ENCODE measurements around the gene FHL3.

Gene FHL3

GRCh38 chr1:38014171-38014570 is 8.9 kb upstream of the FHL3 start:
- in situ Hi-C loops (cut with MboI; ENCODE audit: low pct_unique_long_range_greater_than_20kb, low sequenced_read_pairs, unreplicated experiment), result no loop called here
- no peak for DNase-seq (ENCODE audit: low spot score)
- no peak for TF ChIP-seq CTCF (IDR thresholded peaks at IDR 0.05; ENCODE audit: extremely low read depth, insufficient read depth, missing control alignments)

GRCh38 chr1:38013227-38013622 is 7.9 kb upstream of the FHL3 start:
- no peak for TF ChIP-seq CTCF (IDR thresholded peaks at IDR 0.05; ENCODE audit: extremely low read depth, insufficient read depth, missing control alignments)
- in situ Hi-C loops (cut with MboI; ENCODE audit: low pct_unique_long_range_greater_than_20kb, low sequenced_read_pairs, unreplicated experiment), result no loop called here
- DNase-seq (ENCODE audit: low spot score), result no peak

GRCh38 chr1:38012363-38013226 is 7.3 kb upstream of the FHL3 start, which contains the start of gene UTP11:
Gene UTP11, plus strand, starts transcription at chr1:38012734. Its CDS starts 69 bp downstream, at chr1:38012803.
- DNase-seq (ENCODE audit: low spot score), result peak; percentile 93
- TF ChIP-seq CTCF (IDR thresholded peaks at IDR 0.05; ENCODE audit: extremely low read depth, insufficient read depth, missing control alignments), result no peak
- in situ Hi-C loops (cut with MboI; ENCODE audit: low pct_unique_long_range_greater_than_20kb, low sequenced_read_pairs, unreplicated experiment), result no loop called here

- in situ Hi-C loops (cut with MboI; ENCODE audit: low pct_unique_long_range_greater_than_20kb, low sequenced_read_pairs, unreplicated experiment), result no loop called here
- no peak for TF ChIP-seq CTCF (IDR thresholded peaks at IDR 0.05; ENCODE audit: extremely low read depth, insufficient read depth, missing control alignments)
- DNase-seq (ENCODE audit: low spot score), result no peak
Measured at GRCh38 chr1:38009841-38010180, 4.5 kb upstream of the FHL3 start.

GRCh38 chr1:38009088-38009840 is 4.0 kb upstream of the FHL3 start:
- in situ Hi-C loops (cut with MboI; ENCODE audit: low pct_unique_long_range_greater_than_20kb, low sequenced_read_pairs, unreplicated experiment), result no loop called here
- no peak for DNase-seq (ENCODE audit: low spot score)
- TF ChIP-seq CTCF (IDR thresholded peaks at IDR 0.05; ENCODE audit: extremely low read depth, insufficient read depth, missing control alignments), result no peak

DNA sequence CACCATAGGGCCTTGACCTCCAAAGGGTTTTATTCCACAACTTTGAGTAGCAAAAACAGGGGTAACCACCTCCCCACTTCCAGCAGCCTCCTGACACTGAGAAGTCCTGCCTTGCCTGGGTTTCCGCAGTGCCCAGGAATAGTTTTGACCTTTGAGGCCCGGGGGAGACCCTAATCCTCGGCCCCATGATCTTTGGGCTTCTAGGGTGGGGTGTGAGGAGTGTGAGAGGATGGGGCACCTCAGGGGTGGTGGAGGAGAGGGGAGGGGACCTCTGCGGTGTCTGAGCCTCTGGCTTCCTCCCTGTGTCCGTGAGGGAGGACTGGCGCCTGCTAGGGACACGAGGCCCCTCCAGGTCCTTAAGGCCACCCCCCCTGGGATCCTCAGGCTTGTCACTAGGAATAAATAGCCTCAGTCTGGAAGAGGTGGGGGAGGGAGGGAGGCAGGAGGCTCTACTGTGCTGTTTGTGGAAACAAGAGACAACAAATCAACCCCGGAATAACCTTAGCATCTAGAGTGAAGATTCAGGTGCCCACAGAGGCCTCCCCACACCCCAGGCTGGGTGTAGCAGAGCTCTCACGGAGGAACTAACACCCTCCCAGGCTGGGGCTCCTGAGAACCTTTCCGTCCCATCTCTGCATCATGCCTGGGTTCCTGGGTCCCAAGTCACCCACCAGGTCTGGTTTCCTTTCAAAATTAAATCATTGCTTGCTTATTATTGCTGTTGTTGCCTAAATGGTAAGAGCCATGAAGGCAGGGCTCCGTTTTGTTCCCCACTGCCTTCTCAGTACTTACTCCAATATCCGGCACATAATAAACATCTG is 904 bp upstream of the FHL3 start:
- TF ChIP-seq CTCF (IDR thresholded peaks at IDR 0.05; ENCODE audit: extremely low read depth, insufficient read depth, missing control alignments), result no peak
- DNase-seq (ENCODE audit: low spot score), result no peak
- in situ Hi-C loops (cut with MboI; ENCODE audit: low pct_unique_long_range_greater_than_20kb, low sequenced_read_pairs, unreplicated experiment), result no loop called here

Data from GM13977 (cell line).